HepG2 (cell line): ENCODE measurements around the gene DNMT3A. TPM values are rescaled to one million over a fixed set of nuclear protein-coding genes. Genes with fewer than 3 reads are reported as not detected.

Experiments
- ATF7 ChIP-seq, 2 experiments: fragments of 450-650 bp in 1 of 2; sonication (generic) in 1 of 2; formaldehyde crosslinking in 1 of 2; IDR thresholded peaks; 2 replicates each; pipeline versions ENCODE4 v1.4.0 to v1.6.1; 2016 to 2020; ENCODE audit warnings: antibody characterized with exemption in 1 of 2, mild to moderate bottlenecking in 1 of 2, missing genetic modification reagents in 1 of 2
- CBX1 ChIP-seq: IDR thresholded peaks from one replicate; pipeline ENCODE4 v1.6.1; 2016; ENCODE audit warnings: antibody characterized with exemption, low read depth
- CHD2 ChIP-seq: IDR thresholded peaks from 2 replicates; pipeline ENCODE4 v1.6.1; 2011; ENCODE audit warnings: low read depth, low read length, improper control_type of control experiment
- FOXA1 ChIP-seq, 2 experiments: fragments of 450-650 bp in 1 of 2; sonication (generic) in 1 of 2; formaldehyde crosslinking in 1 of 2; IDR thresholded peaks; 2 replicates each; pipeline versions ENCODE4 v1.4.0 to v1.6.1; 2016 to 2020; ENCODE audit warnings: missing genetic modification reagents in 1 of 2
- GABPB1 ChIP-seq: IDR thresholded peaks from 2 replicates; pipeline ENCODE4 v1.6.1; 2016; ENCODE audit warnings: mild to moderate bottlenecking, missing genetic modification reagents, moderate library complexity, missing compliant biosample characterization
- GATAD1 ChIP-seq: IDR thresholded peaks from 2 replicates; pipeline ENCODE4 v1.6.1; 2016; ENCODE audit warnings: missing genetic modification reagents, missing compliant biosample characterization
- HMG20B ChIP-seq: conservative IDR thresholded peaks from 2 replicates; pipeline ENCODE4 v1.6.1; 2016; ENCODE audit warnings: missing genetic modification reagents, missing compliant biosample characterization
- PITX1 ChIP-seq: sonication (generic); formaldehyde crosslinking; IDR thresholded peaks from 2 replicates; pipeline ENCODE4 v1.5.1; 2020; ENCODE audit warnings: mild to moderate bottlenecking, missing genetic modification reagents
- THAP11 ChIP-seq: IDR thresholded peaks from 2 replicates; pipeline ENCODE4 v1.6.1; 2016; ENCODE audit warnings: missing biosample characterization, missing genetic modification reagents
- ZBTB7A ChIP-seq: sonication (generic); formaldehyde crosslinking; IDR thresholded peaks from 2 replicates; pipeline ENCODE4 v1.8.0; 2022; ENCODE audit warnings: mild to moderate bottlenecking, missing genetic modification reagents
- ZNF619 ChIP-seq: sonication (generic); formaldehyde crosslinking; IDR thresholded peaks from 2 replicates; pipeline ENCODE4 v1.4.0; 2020; ENCODE audit warnings: mild to moderate bottlenecking, missing genetic modification reagents
- polyA plus RNA-seq, 8 experiments: library from polyadenylated mRNA; depleted of rRNA in 3 of 8; stranded (reverse) in 7 of 8; unstranded in 1 of 8; fragments of >200 nt; fragmentation: Illumina TruSeq in 4 of 8; extraction: Trizol in 4 of 8; gene quantifications; 2 replicates each; pipeline versions ENCODE4 v1.2.1 to v1.2.3, GENCODE V29; 2011 to 2016; ENCODE audit warnings: low read depth in 4 of 8, missing spikeins in 1 of 8, mixed read lengths in 1 of 8; ENCODE audit not compliant: insufficient read depth in 1 of 8
- total RNA-seq, 5 experiments: library from RNA; depleted of rRNA; stranded (reverse); fragments of >200 nt; fragmentation: Illumina TruSeq; extraction: Trizol; gene quantifications; 2 replicates each; pipeline ENCODE4 v1.2.3, GENCODE V29; 2016; ENCODE audit warnings: low read depth in 1 of 5
- TF ChIP-seq, protein P1 (sequence below): sonication (generic); formaldehyde crosslinking; IDR thresholded peaks from 2 replicates; pipeline ENCODE4 v1.5.0; 2020; ENCODE audit warnings: mild to moderate bottlenecking, missing genetic modification reagents, moderate library complexity
- TF ChIP-seq, protein P2 (sequence below), 2 experiments: fragments of 450-650 bp in 1 of 2; sonication (generic) in 1 of 2; formaldehyde crosslinking in 1 of 2; IDR thresholded peaks; 2 replicates each; pipeline versions ENCODE4 v1.6.1 to v1.8.0; 2016 to 2022; ENCODE audit warnings: antibody characterized with exemption in 1 of 2, mild to moderate bottlenecking in 1 of 2, missing genetic modification reagents in 1 of 2
- TF ChIP-seq, protein P3 (sequence below): sonication (generic); formaldehyde crosslinking; IDR thresholded peaks from 2 replicates; pipeline ENCODE4 v1.5.0; 2020; ENCODE audit warnings: missing genetic modification reagents

The DNMT3A gene
- total and polyA plus RNA-seq, 2 of the 13 experiments (the other 11 are each of a cell fraction or from before 2014, with no cell fraction given): 14.7 to 29.1 TPM

DNA sequence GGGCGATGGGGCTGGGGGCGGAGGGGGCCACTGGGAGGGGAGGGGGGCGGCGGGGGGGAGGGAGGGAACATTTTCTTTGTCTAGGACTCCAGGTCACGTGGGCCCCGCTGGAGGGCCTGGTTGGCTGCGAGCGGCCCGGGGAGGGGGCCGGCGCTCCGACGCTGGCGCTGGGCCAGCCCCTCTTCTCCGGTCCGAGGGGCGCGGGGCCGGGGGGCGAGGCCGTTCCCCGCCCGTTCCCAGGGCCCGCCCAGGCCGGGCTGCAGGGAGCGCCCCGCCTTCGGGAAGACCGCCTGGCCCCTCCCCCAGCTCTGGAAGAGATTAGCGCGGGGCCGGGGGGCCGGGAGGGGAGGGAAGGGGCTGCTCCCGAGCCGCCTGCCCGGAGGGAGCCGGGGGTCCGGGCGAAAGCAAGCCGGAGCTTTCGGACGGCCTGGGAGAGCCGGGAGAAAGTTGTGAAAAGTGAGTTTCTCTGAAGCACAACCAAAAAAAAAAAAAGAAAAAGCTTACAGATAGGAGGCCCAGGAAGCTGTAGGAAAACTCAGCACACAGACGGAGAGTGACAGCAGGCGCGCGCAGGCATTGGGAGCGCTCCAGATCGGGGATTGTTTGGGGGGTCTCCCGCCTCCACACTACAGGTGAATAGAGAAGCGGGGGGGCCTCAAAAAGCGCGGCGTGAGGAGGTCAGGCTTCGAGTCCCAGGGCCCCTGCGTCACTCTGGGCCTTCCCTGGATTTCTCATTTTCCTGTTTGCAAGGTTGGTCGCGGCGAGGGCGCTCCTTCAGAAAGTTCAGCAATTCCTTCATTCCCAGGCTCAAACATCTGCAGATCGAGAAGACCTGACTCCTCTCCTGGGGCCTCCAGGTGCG is 89.2 kb downstream of the DNMT3A start (continued):
- no peak for TF ChIP-seq CHD2
- no peak for TF ChIP-seq HMG20B (CRISPR knock-in tag)
- TF ChIP-seq GABPB1 (CRISPR knock-in tag): no peak; the same call in 1 of the 2 replicates
- TF ChIP-seq ZNF619 (CRISPR knock-in tag): no peak
- no peak for TF ChIP-seq GATAD1 (CRISPR knock-in tag)
- TF ChIP-seq CBX1: no peak
- TF ChIP-seq, protein P1, sequence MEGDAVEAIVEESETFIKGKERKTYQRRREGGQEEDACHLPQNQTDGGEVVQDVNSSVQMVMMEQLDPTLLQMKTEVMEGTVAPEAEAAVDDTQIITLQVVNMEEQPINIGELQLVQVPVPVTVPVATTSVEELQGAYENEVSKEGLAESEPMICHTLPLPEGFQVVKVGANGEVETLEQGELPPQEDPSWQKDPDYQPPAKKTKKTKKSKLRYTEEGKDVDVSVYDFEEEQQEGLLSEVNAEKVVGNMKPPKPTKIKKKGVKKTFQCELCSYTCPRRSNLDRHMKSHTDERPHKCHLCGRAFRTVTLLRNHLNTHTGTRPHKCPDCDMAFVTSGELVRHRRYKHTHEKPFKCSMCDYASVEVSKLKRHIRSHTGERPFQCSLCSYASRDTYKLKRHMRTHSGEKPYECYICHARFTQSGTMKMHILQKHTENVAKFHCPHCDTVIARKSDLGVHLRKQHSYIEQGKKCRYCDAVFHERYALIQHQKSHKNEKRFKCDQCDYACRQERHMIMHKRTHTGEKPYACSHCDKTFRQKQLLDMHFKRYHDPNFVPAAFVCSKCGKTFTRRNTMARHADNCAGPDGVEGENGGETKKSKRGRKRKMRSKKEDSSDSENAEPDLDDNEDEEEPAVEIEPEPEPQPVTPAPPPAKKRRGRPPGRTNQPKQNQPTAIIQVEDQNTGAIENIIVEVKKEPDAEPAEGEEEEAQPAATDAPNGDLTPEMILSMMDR (CRISPR knock-in tag): no peak
- TF ChIP-seq, protein P2, sequence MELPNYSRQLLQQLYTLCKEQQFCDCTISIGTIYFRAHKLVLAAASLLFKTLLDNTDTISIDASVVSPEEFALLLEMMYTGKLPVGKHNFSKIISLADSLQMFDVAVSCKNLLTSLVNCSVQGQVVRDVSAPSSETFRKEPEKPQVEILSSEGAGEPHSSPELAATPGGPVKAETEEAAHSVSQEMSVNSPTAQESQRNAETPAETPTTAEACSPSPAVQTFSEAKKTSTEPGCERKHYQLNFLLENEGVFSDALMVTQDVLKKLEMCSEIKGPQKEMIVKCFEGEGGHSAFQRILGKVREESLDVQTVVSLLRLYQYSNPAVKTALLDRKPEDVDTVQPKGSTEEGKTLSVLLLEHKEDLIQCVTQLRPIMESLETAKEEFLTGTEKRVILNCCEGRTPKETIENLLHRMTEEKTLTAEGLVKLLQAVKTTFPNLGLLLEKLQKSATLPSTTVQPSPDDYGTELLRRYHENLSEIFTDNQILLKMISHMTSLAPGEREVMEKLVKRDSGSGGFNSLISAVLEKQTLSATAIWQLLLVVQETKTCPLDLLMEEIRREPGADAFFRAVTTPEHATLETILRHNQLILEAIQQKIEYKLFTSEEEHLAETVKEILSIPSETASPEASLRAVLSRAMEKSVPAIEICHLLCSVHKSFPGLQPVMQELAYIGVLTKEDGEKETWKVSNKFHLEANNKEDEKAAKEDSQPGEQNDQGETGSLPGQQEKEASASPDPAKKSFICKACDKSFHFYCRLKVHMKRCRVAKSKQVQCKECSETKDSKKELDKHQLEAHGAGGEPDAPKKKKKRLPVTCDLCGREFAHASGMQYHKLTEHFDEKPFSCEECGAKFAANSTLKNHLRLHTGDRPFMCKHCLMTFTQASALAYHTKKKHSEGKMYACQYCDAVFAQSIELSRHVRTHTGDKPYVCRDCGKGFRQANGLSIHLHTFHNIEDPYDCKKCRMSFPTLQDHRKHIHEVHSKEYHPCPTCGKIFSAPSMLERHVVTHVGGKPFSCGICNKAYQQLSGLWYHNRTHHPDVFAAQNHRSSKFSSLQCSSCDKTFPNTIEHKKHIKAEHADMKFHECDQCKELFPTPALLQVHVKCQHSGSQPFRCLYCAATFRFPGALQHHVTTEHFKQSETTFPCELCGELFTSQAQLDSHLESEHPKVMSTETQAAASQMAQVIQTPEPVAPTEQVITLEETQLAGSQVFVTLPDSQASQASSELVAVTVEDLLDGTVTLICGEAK (IDR thresholded peaks at IDR 0.05): no peak
- TF ChIP-seq, protein P2 (CRISPR knock-in tag; IDR thresholded peaks at IDR 0.05): 0 out of 2 replicates have a peak, but pooled peaks have one; percentile 53
- TF ChIP-seq FOXA1 (IDR thresholded peaks at IDR 0.05): no peak
- TF ChIP-seq FOXA1 (CRISPR knock-in tag; IDR thresholded peaks at IDR 0.05): no peak
- peak; percentile 81 for TF ChIP-seq PITX1 (CRISPR knock-in tag)
- TF ChIP-seq THAP11 (CRISPR knock-in tag): no peak
- TF ChIP-seq, protein P3, sequence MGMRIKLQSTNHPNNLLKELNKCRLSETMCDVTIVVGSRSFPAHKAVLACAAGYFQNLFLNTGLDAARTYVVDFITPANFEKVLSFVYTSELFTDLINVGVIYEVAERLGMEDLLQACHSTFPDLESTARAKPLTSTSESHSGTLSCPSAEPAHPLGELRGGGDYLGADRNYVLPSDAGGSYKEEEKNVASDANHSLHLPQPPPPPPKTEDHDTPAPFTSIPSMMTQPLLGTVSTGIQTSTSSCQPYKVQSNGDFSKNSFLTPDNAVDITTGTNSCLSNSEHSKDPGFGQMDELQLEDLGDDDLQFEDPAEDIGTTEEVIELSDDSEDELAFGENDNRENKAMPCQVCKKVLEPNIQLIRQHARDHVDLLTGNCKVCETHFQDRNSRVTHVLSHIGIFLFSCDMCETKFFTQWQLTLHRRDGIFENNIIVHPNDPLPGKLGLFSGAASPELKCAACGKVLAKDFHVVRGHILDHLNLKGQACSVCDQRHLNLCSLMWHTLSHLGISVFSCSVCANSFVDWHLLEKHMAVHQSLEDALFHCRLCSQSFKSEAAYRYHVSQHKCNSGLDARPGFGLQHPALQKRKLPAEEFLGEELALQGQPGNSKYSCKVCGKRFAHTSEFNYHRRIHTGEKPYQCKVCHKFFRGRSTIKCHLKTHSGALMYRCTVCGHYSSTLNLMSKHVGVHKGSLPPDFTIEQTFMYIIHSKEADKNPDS (CRISPR knock-in tag): no peak
- no peak for TF ChIP-seq ATF7 (IDR thresholded peaks at IDR 0.05)
- TF ChIP-seq ATF7 (CRISPR knock-in tag; IDR thresholded peaks at IDR 0.05): peak; percentile 50; the same call in 1 of the 2 replicates
- TF ChIP-seq ZBTB7A (CRISPR knock-in tag): peak; percentile 91
